Neuron (in vitro differentiated cells): ENCODE results near the gene SEMA4G.

ENCODE experiments used
- H2AFZ ChIP-seq: one replicate; pipeline ENCODE4 v1.6.1; 2013; ENCODE audit warnings: low read depth, mild to moderate bottlenecking, inconsistent platforms, low read length, moderate library complexity
- H3K27me3 ChIP-seq: one replicate; pipeline ENCODE4 v1.6.1; 2013; ENCODE audit warnings: low read length; ENCODE audit not compliant: insufficient read depth
- H3K36me3 ChIP-seq: one replicate; pipeline ENCODE4 v1.6.1; 2013; ENCODE audit warnings: low read length; ENCODE audit not compliant: insufficient read depth
- H3K4me1 ChIP-seq: one replicate; pipeline ENCODE4 v1.6.1; 2013; ENCODE audit warnings: low read length; ENCODE audit not compliant: insufficient read depth
- H3K4me3 ChIP-seq: 2 replicates; pipeline ENCODE4 v1.5.1; 2013; ENCODE audit warnings: mild to moderate bottlenecking, low read length, moderate library complexity
- H3K9me3 ChIP-seq: one replicate; pipeline ENCODE4 v1.6.1; 2013; ENCODE audit warnings: low read length

The SEMA4G gene

DNA sequence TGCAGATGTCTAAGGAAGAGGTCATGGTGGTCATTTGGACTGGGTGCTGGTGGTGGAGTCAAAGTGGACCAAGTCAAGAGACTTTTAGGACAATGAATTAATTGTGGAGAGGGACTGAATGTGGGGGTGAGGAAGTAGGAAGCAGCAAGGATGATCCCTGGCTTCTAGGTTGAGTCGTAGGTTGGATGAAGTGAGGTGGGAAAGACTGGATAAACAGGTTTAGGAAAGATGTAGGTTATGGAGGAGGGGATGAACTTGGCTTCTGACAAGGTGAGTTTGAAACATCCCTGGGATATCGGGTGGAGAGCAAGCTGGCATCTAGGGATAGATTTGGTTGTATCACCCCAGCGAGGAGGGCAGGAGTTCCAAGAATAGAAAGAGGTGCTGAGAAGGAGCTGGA, 7.6 kb downstream of the SEMA4G start:
- Histone ChIP-seq H3K9me3 (no peaks in the 10 kb centered on the region), H3K4me3 (no peak overlapping the region), H3K27me3 (no peaks in the 10 kb centered on the region), H3K36me3 (peaks cover 25% of the 10 kb centered on the region), H2AFZ (no peak overlapping the region), H3K4me1 (no peaks in the 10 kb centered on the region)

DNA sequence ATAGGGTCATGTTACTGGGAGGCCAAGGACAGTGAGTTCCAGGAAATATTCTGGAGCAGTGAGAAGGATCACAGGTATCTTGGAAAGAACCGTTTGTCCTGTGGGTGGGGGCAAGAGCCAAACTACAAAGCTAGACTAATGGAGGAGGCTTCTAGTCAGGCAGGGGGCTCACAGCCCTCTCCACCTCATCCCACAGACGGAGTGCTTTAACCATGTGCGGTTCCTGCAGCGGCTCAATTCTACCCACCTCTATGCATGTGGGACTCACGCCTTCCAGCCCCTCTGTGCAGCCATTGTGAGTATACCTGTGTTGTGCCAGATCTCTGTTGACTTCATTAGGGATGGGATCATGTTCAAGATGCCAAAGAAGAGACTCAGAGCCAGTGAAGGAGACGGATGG, 8.1 kb downstream of the SEMA4G start:
- H3K4me3 ChIP-seq: no peak overlapping the region
- peaks cover 28% of the 10 kb centered on the region for H3K36me3 ChIP-seq
- H3K27me3 ChIP-seq: no peaks in the 10 kb centered on the region
- H3K4me1 ChIP-seq: no peaks in the 10 kb centered on the region
- no peak overlapping the region for H2AFZ ChIP-seq
- H3K9me3 ChIP-seq: no peaks in the 10 kb centered on the region

DNA sequence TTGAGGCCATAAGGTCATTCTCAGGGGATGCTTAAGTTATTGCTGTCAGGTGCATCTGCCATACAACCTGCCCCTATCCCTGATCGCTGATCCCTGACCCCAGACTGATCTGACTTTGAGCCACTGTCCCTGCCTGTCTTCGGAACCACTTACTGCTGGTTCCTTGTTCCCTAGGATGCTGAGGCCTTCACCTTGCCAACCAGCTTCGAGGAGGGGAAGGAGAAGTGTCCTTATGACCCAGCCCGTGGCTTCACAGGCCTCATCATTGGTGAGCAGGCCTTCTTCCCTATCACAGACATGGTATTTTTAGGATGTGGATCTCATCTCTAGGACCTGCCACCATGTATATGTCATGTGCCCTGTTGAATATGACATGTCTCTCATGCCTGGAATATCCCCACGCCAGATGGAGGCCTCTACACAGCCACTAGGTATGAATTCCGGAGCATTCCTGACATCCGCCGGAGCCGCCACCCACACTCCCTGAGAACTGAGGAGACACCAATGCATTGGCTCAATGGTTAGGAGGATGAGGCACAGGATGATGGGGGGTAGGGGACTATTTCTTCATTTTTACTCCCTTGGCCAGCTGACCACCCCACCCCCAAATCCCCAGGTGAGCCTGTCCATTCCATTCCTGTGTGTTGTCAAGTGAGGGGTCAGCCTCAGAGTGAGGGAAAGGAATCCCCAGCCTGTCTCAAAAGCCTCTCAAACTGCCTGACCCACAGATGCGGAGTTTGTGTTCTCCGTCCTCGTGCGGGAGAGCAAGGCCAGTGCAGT, 9.0 kb downstream of the SEMA4G start:
- Histone ChIP-seq H3K9me3 (no peaks in the 10 kb centered on the region), H3K36me3 (peaks cover 35% of the 10 kb centered on the region), H3K4me3 (no peak overlapping the region), H2AFZ (no peak overlapping the region), H3K27me3 (no peaks in the 10 kb centered on the region), H3K4me1 (no peaks in the 10 kb centered on the region)

- peaks cover 39% of the 10 kb centered on the region for H3K36me3 ChIP-seq
- no peak overlapping the region for H2AFZ ChIP-seq
- no peak overlapping the region for H3K4me3 ChIP-seq
- no peaks in the 10 kb centered on the region for H3K9me3 ChIP-seq
- H3K27me3 ChIP-seq: no peaks in the 10 kb centered on the region
- H3K4me1 ChIP-seq: no peaks in the 10 kb centered on the region
Measured at GRCh38 chr10:100978901-100979195, 9.5 kb downstream of the SEMA4G start.

- no peak overlapping the region for H3K4me3 ChIP-seq
- H2AFZ ChIP-seq: no peak overlapping the region
- H3K27me3 ChIP-seq: no peaks in the 10 kb centered on the region
- no peaks in the 10 kb centered on the region for H3K9me3 ChIP-seq
- no peaks in the 10 kb centered on the region for H3K4me1 ChIP-seq
- H3K36me3 ChIP-seq: peaks cover 42% of the 10 kb centered on the region
Measured at GRCh38 chr10:100979791-100980272, 10.5 kb downstream of the SEMA4G start.

DNA sequence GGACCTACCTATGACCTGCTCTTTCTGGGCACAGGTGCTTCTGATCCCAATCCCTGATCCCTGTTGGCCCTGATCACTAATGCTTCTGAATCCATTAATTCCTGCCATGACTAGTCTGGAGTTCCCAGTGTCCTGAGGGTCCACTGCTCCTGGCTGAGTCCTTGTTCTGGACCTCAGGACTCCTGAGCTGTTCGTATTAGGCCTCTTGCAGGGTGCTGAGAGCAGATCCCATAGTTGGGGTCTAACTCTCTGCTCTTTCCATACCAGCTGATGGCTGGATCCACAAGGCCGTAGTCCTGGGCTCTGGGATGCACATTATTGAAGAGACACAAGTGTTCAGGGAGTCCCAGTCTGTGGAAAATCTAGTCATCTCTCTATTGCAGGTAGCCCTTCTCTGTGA, 11.0 kb downstream of the SEMA4G start:
- Histone ChIP-seq H3K36me3 (peaks cover 44% of the 10 kb centered on the region), H3K27me3 (no peaks in the 10 kb centered on the region), H3K9me3 (no peaks in the 10 kb centered on the region), H3K4me3 (no peak overlapping the region), H2AFZ (no peak overlapping the region), H3K4me1 (no peaks in the 10 kb centered on the region)

DNA sequence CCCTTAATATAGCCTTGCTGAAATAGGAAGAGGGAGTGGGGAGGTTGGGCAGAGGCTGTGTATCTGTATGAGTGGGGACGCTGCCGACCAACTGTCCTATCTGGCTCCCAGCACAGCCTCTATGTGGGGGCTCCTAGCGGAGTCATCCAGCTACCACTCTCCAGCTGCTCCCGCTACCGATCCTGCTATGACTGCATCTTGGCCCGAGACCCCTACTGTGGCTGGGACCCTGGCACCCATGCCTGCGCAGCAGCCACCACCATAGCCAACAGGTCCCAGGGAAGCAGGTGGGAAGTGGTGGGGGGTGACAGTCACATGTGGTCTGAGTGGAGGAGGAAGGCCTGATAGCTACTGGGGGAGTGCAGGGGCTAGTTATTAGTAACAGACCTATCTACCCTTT, 11.4 kb downstream of the SEMA4G start:
- no peak overlapping the region for H3K4me3 ChIP-seq

GRCh38 chr10:100981178-100981772, 12.0 kb downstream of the SEMA4G start:
- Histone ChIP-seq H3K4me1 (peaks cover 5% of the 10 kb centered on the region), H3K9me3 (no peaks in the 10 kb centered on the region), H3K4me3 (no peak overlapping the region), H3K27me3 (no peaks in the 10 kb centered on the region), H2AFZ (no peak overlapping the region), H3K36me3 (peaks cover 47% of the 10 kb centered on the region)

More for the DNA sequence above, 11.4 kb downstream of the SEMA4G start:
- Histone ChIP-seq H3K27me3 (no peaks in the 10 kb centered on the region), H2AFZ (no peak overlapping the region), H3K36me3 (peaks cover 47% of the 10 kb centered on the region), H3K4me1 (no peaks in the 10 kb centered on the region), H3K9me3 (no peaks in the 10 kb centered on the region)

GRCh38 chr10:100982916-100983830, 13.9 kb downstream of the SEMA4G start:
- no peak overlapping the region for H3K4me3 ChIP-seq
- H3K36me3 ChIP-seq: peaks cover 47% of the 10 kb centered on the region
- no peak overlapping the region for H2AFZ ChIP-seq
- H3K9me3 ChIP-seq: no peaks in the 10 kb centered on the region
- no peaks in the 10 kb centered on the region for H3K27me3 ChIP-seq
- H3K4me1 ChIP-seq: peaks cover 15% of the 10 kb centered on the region

DNA sequence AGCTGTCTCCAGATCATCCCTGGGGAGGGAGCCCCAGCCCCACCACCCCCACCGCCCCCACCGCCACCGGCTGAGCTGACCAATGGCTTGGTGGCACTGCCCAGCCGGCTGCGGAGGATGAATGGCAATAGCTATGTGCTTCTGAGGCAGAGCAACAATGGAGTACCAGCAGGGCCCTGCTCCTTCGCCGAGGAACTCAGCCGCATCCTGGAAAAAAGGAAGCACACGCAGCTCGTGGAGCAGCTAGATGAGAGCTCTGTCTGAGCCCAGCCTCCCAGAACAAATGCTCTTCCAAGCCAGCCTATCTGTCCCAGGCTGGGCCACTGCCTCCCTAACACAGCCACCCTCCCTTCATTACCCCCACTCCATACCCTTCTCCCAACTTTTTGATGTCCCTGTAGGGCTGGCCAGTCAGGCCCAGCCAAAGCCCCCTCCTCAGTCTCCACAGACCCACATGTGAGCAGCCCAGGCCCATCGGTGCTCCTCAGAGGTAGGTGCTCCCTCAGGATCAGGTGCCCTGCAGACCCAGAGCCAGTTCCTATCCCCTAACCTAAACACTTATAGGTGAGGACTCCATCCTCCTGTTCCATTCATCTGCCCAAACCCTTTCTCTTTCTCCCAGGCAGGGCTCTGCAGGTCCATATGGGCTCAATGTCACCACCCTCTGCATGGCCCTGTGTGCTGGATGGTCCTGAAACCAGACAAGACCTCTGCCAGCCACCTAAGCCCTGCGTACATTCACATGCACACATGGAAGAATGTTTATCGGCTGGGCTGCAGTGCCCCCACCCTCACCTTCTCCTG, 14.8 kb downstream of the SEMA4G start:
- Histone ChIP-seq H3K27me3 (no peaks in the 10 kb centered on the region), H3K9me3 (no peaks in the 10 kb centered on the region), H3K4me3 (no peak overlapping the region), H3K4me1 (peaks cover 17% of the 10 kb centered on the region), H2AFZ (no peak overlapping the region), H3K36me3 (peaks cover 45% of the 10 kb centered on the region)

DNA sequence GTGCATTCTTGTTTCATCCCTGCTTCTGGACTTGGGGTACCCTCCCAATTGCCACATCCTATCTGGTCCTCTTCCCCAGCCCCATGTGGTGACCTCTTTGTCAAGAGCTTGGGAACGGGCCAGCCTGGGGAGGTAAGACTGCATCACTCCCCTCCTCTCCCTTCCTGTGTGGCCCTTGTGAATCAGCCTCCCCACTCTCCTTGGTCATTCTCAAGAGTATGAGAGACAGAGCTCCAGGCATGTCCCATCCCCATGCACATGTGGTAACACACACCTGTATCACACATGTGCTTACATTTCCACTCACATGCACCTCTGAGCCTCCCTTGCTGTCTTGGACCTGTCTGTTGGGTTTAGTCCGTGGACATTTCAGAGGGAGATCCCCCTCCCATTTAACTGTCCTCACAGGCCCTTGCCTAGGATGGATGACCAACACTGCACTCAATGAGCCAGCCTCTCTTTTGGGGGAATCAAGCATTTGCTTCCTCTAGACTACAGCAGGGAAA, 15.4 kb downstream of the SEMA4G start:
- no peaks in the 10 kb centered on the region for H3K27me3 ChIP-seq
- no peaks in the 10 kb centered on the region for H3K9me3 ChIP-seq
- peaks cover 17% of the 10 kb centered on the region for H3K4me1 ChIP-seq
- peaks cover 50% of the 10 kb centered on the region for H3K36me3 ChIP-seq
- H3K4me3 ChIP-seq: no peak overlapping the region
- no peak overlapping the region for H2AFZ ChIP-seq

- Histone ChIP-seq H3K36me3 (peaks cover 48% of the 10 kb centered on the region), H3K27me3 (no peaks in the 10 kb centered on the region)
Measured at GRCh38 chr10:100985336-100985735, 16.0 kb downstream of the SEMA4G start.

More at GRCh38 chr10:100985336-100985735, 16.0 kb downstream of the SEMA4G start:
- Histone ChIP-seq H3K4me3 (no peak overlapping the region), H2AFZ (no peak overlapping the region), H3K4me1 (peaks cover 17% of the 10 kb centered on the region), H3K9me3 (no peaks in the 10 kb centered on the region)
